ENCODE measurements around the gene PDYN. TPM values are rescaled to one million over a fixed set of nuclear protein-coding genes. Genes with fewer than 3 reads are reported as not detected.

The PDYN gene
- polyA plus RNA-seq, 1 donor (not counting 4 experiments of a cell fraction or from before 2014, with no cell fraction given) = not detected

DNA sequence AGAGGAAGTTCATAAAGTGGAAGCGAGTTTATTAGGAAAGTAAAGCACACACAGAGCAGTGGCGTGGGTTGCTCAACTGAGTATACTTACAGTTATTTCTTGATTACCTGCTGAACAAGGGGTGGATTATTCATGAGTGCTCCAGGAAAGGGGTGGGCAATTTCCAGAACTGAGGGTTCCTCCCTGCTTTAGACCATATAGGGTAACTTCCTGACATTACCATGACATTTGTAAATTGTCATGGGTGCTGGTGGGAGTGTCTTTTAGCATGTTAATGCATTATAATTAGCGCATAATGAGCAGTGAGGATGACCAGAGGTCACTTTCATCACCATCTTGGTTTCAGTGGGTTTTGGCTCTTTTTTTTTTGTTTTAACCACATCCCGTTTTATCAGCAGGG, 29.8 kb downstream of the PDYN start:
- Histone ChIP-seq H2AFZ (ENCODE audit: control insufficient read depth, low read length) (no peak overlapping the region), H3K4me3 (ENCODE audit: control insufficient read depth in 2 of 3, extremely low read depth in 1 of 3, insufficient read depth in 2 of 3, low read depth in 1 of 3, low read length in 3 of 3) (no peak overlapping the region), H3K9me1 (ENCODE audit: control insufficient read depth, extremely low read depth, insufficient read depth, low read length) (no peaks in the 10 kb centered on the region), H3K4me1 (ENCODE audit: control insufficient read depth, extremely low read depth, insufficient read depth, low read length) (peaks cover 5% of the 10 kb centered on the region), H3K36me3 (ENCODE audit: control insufficient read depth in 2 of 2, extremely low read depth in 1 of 2, insufficient read depth in 2 of 2, low read length in 2 of 2) (no peaks in the 10 kb centered on the region), H3K27me3 (ENCODE audit: control insufficient read depth, extremely low read depth, insufficient read depth, low read length) (peaks cover 9% of the 10 kb centered on the region), H3K9ac (ENCODE audit: control insufficient read depth, extremely low read depth, insufficient read depth, low read length) (no peak overlapping the region), H3K79me2 (ENCODE audit: control insufficient read depth, insufficient read depth, low read length) (no peaks in the 10 kb centered on the region), H3K27ac (ENCODE audit: control insufficient read depth, insufficient read depth, low read length) (no peak overlapping the region), H3K9me3 (ENCODE audit: control insufficient read depth, low read depth, low read length) (no peaks in the 10 kb centered on the region), H3K4me2 (ENCODE audit: control insufficient read depth, extremely low read depth, insufficient read depth, low read depth, low read length) (no peak overlapping the region), H4K20me1 (ENCODE audit: control insufficient read depth, extremely low read depth, insufficient read depth, low read length) (no peaks in the 10 kb centered on the region)
- FAIRE-seq (no peak), DNase-seq (ENCODE audit: low read depth, low spot score) (no peak)
- TF ChIP-seq EZH2 (IDR thresholded peaks at IDR 0.05; ENCODE audit: low read length) (no peak), CTCF (optimal IDR thresholded peaks at IDR 0.05 in 1 of 3, IDR thresholded peaks at IDR 0.05 in 1 of 3, conservative IDR thresholded peaks at IDR 0.05 in 1 of 3; ENCODE audit: extremely low read depth in 1 of 3, insufficient read depth in 2 of 3, low read length in 3 of 3) (no peak)
- dilution Hi-C loops (cut with MboI; ENCODE audit: extremely low pct_ligation_motif_present, low sequenced_read_pairs) = no loop called here

GRCh38 chr20:1961374-1961773, 32.5 kb downstream of the PDYN start:
- H3K36me3 ChIP-seq (ENCODE audit: control insufficient read depth in 2 of 2, extremely low read depth in 1 of 2, insufficient read depth in 2 of 2, low read length in 2 of 2) = no peaks in the 10 kb centered on the region
- dilution Hi-C loops (cut with MboI; ENCODE audit: extremely low pct_ligation_motif_present, low sequenced_read_pairs) = no loop called here
- no peaks in the 10 kb centered on the region for H4K20me1 ChIP-seq (ENCODE audit: control insufficient read depth, extremely low read depth, insufficient read depth, low read length)
- FAIRE-seq (no peak), DNase-seq (ENCODE audit: low read depth, low spot score) (no peak)
- H2AFZ ChIP-seq (ENCODE audit: control insufficient read depth, low read length) = no peak overlapping the region
- H3K27me3 ChIP-seq (ENCODE audit: control insufficient read depth, extremely low read depth, insufficient read depth, low read length) = peaks cover 4% of the 10 kb centered on the region
- no peak overlapping the region for H3K27ac ChIP-seq (ENCODE audit: control insufficient read depth, insufficient read depth, low read length)
- no peak overlapping the region for H3K4me3 ChIP-seq (ENCODE audit: control insufficient read depth in 2 of 3, extremely low read depth in 1 of 3, insufficient read depth in 2 of 3, low read depth in 1 of 3, low read length in 3 of 3)
- peaks cover 5% of the 10 kb centered on the region for H3K4me1 ChIP-seq (ENCODE audit: control insufficient read depth, extremely low read depth, insufficient read depth, low read length)
- no peaks in the 10 kb centered on the region for H3K9me3 ChIP-seq (ENCODE audit: control insufficient read depth, low read depth, low read length)
- TF ChIP-seq EZH2 (IDR thresholded peaks at IDR 0.05; ENCODE audit: low read length) (no peak), CTCF (optimal IDR thresholded peaks at IDR 0.05 in 1 of 3, IDR thresholded peaks at IDR 0.05 in 1 of 3, conservative IDR thresholded peaks at IDR 0.05 in 1 of 3; ENCODE audit: extremely low read depth in 1 of 3, insufficient read depth in 2 of 3, low read length in 3 of 3) (no peak)
- no peaks in the 10 kb centered on the region for H3K79me2 ChIP-seq (ENCODE audit: control insufficient read depth, insufficient read depth, low read length)
- no peak overlapping the region for H3K4me2 ChIP-seq (ENCODE audit: control insufficient read depth, extremely low read depth, insufficient read depth, low read depth, low read length)
- H3K9me1 ChIP-seq (ENCODE audit: control insufficient read depth, extremely low read depth, insufficient read depth, low read length) = no peaks in the 10 kb centered on the region
- H3K9ac ChIP-seq (ENCODE audit: control insufficient read depth, extremely low read depth, insufficient read depth, low read length) = no peak overlapping the region

Data from keratinocyte (primary cell).